UCSD-AML1 (cell line): ENCODE measurements around the gene ASXL1.
A peak's percentile ranks its signal among the peaks of the same experiment; 100 is the strongest.
"Not testable (repeated sequence)": the region's sequence is repeated elsewhere in the genome, so short reads cannot be mapped to it uniquely, and the experiment has no call there.

Experiments
- DNase-seq: peaks from one replicate; lab custom pipeline; 2025; ENCODE audit not compliant: unreplicated experiment; lab: John Stamatoyannopoulos, UW

ASXL1 gene

DNA sequence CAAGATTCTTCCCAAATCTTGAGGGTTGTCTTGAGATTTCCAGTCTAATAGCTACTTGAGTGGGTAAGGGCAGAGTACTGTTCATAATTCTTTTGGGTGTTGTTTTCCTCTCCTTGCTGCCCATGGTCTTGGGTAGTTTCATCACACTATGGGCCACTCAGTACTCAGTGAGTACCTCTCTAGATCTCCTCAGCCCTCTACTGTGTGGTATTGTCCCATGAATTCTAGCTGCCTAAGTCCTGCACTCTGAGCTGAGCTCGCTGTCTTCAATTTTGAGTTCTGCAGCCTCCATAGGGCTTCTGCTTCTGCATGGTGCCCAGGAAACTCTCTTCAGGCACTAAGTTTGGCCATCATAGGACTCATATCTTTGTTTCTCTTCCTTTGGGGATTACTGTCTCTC, 42.3 kb downstream of the ASXL1 start:
- no peak for DNase-seq

DNA sequence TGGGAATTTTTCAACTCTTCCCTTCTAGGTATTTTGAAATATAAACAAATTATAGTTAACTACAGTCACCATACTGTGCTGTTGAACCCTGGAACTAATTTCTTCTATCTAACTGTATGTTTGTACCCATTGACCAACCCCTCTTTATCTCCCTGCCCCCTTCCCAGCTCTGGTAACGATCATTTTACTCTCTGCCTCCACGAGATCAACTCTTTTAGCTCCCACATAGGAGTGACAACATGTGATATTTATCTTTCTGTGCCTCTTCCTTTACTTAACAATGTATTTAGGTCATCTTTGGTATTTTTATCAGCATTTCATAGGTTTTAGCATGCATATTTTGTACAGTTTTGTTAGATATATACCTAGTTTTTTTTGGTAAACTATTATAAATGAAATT, 45.9 kb downstream of the ASXL1 start:
- DNase-seq: no peak

DNA sequence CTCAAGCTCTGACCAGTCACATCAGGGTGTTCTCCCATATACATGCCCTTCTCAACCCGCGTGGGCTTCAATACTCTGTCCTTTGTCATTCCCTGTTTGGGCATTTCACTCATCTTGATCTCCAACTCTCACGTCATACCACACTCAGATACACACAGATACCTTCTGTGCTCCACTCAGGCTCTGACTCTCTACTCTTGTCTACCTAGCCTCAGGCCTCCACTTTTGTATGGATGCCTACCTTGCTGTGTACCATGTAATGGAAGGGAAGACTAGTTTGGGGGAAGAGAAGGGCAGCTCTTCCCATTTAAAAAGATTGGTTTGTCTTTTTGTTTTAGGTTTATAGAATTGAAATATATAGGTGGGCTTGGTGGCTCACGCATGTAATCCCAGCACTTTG, 48.6 kb downstream of the ASXL1 start:
- DNase-seq: no peak

DNA sequence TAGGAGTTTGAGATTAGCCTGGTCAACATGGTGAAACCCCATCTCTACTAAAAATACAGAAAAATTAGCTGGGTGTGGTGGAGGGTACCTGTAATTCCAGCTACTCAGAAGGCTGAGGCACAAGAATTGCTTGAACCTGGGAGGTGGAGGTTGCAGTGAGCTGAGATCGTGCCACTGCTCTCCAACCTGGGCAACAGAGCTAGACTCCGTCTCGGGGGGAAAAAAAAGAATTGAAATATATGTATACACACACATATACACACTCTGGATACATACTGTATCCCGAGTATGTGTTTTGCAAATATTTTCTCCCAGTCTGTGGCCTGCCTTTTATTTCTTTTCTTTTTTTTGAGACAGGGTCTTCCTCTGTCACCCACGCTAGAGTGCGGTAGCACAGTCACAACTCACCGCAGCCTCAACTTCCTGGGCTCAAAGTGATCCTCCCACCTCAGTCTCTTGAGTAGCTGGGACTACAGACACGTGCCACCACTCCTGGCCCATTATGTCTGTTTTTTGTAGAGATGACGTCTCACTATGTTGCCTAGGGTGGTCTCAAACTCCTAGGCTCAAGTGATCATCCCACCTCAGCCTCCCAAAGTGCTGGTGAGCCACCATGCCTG, 49.1 kb downstream of the ASXL1 start:
- DNase-seq: not testable (repeated sequence)

DNA sequence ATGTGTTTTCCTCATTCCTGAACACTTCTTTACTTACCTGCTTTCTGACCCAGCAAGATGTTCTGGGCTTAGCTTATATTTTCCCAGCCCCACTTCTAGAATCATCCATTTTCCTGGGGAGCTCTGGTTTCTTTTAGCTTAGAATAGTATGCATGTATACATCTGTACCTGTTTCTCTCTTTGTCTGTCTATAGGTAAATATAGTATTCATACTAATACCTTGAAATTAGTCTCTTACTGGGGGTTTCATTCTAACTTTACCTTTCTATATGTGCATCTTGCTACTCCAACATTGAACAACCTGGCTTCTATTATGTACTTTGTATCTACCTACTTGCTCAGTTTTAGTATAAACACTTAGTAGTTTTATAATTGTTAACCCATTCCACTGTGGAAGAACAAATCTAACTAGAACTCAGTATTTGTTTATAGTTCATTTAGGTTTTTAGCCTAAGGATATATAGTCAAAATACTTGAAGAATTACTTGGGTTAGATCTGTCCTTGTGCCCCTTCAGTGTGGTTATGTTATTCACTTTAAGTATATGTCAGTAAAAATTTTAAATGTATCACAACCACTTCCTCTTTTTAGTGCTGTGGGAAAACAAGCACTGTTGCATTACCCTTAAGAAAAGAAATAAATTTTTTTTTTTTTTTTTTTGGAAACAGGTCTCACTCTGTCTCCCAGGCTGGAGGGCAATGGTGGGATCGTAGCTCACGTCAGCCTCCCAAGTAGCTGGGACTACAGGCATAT, 54.0 kb downstream of the ASXL1 start:
- DNase-seq: no peak

DNA sequence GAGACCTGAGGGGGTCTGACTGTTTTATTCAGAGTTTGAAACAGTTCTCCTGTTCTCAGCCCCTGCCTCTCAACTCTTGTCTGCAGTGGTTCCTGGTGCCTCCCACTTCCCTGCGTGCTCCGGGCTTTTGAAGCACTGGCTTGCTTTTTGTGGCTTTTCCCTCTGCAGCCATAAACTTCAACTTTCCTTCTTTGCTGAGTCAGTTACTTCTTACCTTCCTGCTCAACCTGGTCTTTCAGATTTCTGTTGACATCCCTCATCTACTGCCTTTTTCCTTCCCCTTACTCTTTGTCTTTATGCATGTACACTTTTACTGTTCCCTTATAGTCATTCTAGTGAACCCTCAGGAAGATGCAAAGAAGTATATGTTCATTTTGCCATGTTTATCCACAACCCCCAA, 57.4 kb downstream of the ASXL1 start:
- DNase-seq: peak; percentile 32

DNA sequence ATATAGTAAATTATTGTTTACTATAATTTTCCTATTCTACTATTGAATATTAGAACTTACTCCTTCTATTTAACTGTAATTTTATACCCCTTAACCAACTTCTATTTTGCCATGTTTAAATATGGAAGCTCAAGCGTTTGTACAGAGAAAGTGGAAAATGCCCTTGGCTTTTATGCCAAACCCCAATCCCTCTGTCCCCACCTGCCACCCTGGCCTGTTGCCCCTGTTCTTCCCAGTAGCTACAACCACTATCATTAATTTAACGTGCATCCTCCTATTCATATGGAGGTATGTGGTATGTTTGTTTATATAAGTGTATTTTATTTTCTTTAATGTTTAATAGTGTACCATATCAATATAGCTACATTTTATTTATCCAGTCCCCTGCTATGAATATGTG, 58.1 kb downstream of the ASXL1 start:
- no peak for DNase-seq

DNA sequence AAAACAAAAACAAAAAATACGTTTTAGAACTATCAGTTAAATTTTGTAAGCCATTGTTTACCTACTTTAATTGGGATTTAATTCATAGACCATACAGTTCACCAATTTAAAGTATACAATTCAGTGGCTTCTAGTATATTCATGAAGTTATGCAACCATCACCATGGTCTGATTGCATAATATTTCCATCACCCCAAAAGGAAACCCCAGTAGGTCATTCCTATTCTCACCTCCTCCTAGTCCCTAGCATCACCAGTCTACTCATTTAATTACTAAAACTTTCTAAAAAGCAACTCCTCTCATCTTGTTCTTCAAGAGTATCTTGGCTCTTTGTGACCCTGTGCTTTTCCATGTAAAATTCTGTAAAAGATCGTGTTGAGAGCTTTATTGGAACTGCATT, 60.2 kb downstream of the ASXL1 start:
- no peak for DNase-seq

DNA sequence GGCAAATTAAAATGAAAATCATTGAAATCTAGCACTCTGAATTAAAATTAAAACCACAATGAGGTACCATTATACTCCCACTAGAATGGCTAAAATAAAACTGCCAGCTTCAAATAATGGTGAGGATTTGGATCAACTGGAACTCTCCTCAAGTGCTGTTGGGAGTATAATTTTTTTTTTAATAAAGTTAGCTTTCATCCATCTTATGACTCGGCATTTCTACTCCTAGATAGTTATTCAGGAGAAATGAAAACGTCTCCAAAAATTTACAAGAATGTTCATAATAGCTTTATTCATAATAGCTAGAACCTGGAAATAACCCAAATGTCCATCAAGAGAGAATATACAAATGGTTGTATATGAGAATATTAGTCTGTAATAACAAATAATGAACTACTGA, 63.2 kb downstream of the ASXL1 start:
- no peak for DNase-seq

DNA sequence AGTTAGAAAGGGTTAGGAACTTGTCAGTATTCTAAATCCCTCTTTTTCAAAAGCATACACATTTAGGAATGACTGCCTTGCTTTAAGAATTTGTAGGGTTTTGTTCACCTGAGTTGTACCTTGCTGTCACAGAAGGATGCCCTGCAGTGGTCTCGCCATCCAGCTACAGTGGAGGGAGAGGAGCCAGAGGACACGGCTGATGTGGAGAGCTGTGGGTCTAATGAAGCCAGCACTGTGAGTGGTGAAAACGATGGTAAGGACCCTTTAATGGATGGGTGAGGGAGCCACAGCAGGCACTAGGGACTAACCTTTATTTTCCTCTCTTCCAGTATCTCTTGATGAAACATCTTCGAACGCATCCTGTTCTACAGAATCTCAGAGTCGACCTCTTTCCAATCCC, 69.9 kb downstream of the ASXL1 start:
- DNase-seq: no peak

DNA sequence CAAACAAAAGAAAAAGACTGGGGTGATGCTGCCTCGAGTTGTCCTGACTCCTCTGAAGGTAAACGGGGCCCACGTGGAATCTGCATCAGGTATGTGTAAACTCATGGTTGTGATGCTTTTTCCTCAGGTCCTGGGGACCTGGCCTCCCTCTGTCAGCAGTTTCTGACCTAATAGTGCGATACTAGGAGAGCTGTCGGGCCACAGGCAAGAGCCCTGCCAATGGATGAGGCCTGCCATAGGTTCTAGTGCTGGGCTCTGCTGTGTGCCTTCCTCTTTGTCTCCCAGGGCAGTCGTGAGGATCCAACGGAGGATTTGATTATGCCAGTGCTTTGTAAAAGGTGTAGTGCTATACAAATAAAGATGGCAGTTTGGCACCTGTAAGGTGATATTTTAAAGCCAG, 71.2 kb downstream of the ASXL1 start:
- no peak for DNase-seq

DNA sequence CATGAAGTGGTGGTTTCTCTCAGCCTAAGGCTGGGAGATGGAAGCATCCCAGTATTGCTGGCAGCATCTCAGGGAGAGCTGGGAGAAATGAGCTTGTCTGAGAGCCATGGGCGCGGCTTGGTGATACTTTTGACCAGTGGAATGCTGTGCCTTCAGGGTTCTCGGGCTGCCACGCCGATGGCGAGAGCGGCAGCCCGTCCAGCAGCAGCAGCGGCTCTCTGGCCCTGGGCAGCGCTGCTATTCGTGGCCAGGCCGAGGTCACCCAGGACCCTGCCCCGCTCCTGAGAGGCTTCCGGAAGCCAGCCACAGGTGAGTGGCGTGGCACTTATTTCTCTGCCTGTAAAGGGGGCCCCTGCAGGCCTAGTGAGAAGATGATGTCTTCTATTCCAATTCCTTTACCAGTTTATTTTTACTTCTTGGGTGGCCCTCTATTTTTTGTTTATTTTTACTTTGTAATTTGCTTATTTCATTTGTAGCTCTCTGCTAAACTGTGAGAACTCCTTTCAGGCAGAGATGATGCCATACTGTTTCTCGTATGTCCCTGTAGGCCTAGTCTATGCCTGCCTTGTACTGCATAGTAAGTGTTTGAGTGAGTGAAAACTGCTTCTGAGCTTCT, 71.7 kb downstream of the ASXL1 start:
- DNase-seq: no peak

DNA sequence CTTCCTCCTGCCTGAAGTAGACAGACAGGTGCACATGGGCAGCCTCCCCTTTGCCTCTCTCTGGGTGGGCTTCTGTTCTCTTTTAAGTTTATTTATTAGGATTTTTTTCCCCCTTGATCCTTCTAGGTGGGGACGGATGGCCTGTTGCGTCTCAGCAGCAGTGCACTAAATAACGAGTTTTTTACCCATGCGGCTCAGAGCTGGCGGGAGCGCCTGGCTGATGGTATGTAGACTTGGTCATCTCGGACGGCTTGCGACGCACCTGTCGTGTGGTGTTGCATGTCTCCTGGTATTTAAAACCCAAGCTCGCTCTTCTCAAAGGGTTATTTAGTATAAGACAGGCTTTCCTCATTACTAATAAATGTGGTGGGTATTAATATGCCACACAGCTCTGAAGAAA, 73.3 kb downstream of the ASXL1 start:
- DNase-seq: no peak

DNA sequence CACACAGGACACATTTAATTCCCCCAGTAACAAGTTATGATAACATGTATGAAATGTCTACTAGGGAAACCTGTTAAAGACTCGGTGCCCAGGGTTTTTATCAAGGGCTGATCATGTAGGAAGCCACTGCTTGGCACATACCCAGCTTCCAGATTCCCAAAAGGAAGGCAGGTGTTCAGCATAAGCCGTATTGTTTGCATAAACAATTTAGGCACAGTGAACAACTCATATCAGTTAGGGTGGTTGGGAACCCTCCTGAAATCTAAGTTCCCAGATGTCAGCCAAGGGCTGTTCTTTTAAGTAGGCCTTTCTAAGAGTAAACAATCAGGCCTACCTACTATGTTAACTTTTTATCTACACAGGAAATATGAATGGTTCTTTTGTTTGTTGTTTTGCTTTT, 74.1 kb downstream of the ASXL1 start:
- DNase-seq: no peak

DNA sequence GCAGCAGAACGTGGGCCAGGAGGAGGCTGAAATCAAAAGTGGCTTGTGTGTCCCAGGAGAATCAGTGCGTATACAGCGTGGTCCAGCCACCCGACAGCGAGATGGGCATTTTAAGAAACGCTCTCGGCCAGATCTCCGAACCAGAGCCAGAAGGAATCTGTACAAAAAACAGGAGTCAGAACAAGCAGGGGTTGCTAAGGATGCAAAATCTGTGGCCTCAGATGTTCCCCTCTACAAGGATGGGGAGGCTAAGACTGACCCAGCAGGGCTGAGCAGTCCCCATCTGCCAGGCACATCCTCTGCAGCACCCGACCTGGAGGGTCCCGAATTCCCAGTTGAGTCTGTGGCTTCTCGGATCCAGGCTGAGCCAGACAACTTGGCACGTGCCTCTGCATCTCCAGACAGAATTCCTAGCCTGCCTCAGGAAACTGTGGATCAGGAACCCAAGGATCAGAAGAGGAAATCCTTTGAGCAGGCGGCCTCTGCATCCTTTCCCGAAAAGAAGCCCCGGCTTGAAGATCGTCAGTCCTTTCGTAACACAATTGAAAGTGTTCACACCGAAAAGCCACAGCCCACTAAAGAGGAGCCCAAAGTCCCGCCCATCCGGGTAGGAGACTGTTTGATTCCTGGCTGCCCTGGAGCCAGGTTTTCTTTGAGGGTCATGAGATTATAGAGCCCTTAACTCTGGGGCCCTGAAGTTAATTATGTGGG, 75.3 kb downstream of the ASXL1 start:
- DNase-seq: no peak

DNA sequence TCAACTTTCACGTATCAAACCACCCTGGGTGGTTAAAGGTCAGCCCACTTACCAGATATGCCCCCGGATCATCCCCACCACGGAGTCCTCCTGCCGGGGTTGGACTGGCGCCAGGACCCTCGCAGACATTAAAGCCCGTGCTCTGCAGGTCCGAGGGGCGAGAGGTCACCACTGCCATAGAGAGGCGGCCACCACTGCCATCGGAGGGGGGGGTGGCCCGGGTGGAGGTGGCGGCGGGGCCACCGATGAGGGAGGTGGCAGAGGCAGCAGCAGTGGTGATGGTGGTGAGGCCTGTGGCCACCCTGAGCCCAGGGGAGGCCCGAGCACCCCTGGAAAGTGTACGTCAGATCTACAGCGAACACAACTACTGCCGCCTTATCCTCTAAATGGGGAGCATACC, 76.3 kb downstream of the ASXL1 start:
- no peak for DNase-seq

DNA sequence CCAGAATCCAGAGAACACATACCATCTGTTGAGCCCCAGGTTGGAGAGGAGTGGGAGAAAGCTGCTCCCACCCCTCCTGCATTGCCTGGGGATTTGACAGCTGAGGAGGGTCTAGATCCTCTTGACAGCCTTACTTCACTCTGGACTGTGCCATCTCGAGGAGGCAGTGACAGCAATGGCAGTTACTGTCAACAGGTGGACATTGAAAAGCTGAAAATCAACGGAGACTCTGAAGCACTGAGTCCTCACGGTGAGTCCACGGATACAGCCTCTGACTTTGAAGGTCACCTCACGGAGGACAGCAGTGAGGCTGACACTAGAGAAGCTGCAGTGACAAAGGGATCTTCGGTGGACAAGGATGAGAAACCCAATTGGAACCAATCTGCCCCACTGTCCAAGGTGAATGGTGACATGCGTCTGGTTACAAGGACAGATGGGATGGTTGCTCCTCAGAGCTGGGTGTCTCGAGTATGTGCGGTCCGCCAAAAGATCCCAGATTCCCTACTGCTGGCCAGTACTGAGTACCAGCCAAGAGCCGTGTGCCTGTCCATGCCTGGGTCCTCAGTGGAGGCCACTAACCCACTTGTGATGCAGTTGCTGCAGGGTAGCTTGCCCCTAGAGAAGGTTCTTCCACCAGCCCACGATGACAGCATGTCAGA, 77.4 kb downstream of the ASXL1 start:
- no peak for DNase-seq

DNA sequence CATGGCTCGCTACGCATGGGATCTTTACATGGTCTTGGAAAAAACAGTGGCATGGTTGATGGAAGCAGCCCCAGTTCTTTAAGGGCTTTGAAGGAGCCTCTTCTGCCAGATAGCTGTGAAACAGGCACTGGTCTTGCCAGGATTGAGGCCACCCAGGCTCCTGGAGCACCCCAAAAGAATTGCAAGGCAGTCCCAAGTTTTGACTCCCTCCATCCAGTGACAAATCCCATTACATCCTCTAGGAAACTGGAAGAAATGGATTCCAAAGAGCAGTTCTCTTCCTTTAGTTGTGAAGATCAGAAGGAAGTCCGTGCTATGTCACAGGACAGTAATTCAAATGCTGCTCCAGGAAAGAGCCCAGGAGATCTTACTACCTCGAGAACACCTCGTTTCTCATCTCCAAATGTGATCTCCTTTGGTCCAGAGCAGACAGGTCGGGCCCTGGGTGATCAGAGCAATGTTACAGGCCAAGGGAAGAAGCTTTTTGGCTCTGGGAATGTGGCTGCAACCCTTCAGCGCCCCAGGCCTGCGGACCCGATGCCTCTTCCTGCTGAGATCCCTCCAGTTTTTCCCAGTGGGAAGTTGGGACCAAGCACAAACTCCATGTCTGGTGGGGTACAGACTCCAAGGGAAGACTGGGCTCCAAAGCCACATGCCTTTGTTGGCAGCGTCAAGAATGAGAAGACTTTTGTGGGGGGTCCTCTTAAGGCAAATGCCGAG, 78.2 kb downstream of the ASXL1 start:
- DNase-seq: no peak

DNA sequence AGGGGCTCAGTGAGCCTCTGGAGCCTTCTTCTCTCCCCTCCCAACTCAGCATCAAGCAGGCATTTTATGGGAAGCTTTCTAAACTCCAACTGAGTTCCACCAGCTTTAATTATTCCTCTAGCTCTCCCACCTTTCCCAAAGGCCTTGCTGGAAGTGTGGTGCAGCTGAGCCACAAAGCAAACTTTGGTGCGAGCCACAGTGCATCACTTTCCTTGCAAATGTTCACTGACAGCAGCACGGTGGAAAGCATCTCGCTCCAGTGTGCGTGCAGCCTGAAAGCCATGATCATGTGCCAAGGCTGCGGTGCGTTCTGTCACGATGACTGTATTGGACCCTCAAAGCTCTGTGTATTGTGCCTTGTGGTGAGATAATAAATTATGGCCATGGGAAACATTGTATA, 78.8 kb downstream of the ASXL1 start:
- DNase-seq: no peak

DNA sequence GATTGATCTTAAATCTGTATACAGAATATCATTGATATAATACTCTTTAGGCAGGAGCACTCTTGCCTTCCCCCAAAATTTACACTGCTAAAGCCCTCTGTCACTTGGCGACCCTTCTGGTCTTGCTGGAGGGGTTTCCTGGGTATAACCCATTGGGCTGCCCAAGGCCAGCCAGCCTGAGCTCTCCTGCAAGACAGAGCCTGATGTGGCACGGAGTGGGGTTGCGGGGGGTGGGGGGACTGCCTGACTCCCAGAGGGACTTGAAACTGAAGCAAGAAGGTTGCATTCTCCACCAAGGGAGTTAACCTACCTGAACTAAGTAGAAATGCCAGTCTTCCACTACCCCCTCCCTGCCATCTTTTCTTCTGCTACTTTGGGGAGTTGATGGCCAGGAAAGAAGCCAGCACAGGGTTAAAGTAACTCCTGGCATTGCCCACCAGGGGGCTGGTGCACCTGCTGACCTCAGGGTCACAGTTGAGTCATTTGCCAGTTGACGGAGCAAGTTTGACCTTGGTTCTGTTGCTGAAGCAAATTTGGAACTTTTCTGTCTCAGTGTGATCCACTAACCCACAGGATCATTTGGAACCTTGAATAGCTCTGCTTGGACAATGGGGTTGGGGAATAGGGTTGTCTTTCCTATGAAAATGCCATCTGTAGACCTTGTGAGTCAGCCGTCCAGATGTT, 79.4 kb downstream of the ASXL1 start:
- no peak for DNase-seq
